Adrenal gland (tissue), 12 donors: ENCODE results near the gene CD34. TPM values are rescaled to one million over a fixed set of nuclear protein-coding genes. Genes with fewer than 3 reads are reported as not detected.

Source experiments
- DNase-seq, 7 donors: peaks; one replicate each; pipeline ENCODE4 v3.0.0-alpha.2; 2019 to 2020
- H3K27ac ChIP-seq, 5 donors: fragments of 200-600 bp; sonication (generic) in 4 of 5; 1 replicate in 3 of 5; 2 replicates in 2 of 5; pipeline versions ENCODE4 v1.5.1 to v1.8.0; 2016 to 2020; ENCODE audit warnings: mild to moderate bottlenecking in 1 of 5
- H3K27me3 ChIP-seq: fragments of 200-600 bp; 2 replicates; pipeline ENCODE4 v1.8.0; 2021
- H3K36me3 ChIP-seq, 2 donors: fragments of 200-600 bp; replicated peaks in 1 of 2; 1 replicate in 1 of 2; 2 replicates in 1 of 2; pipeline versions ENCODE4 v1.5.1 to v1.8.0; 2018 to 2022
- H3K4me1 ChIP-seq, 2 donors: fragments of 200-600 bp; replicated peaks in 1 of 2; 1 replicate in 1 of 2; 2 replicates in 1 of 2; pipeline versions ENCODE4 v1.5.1 to v1.8.0; 2018 to 2021
- H3K4me3 ChIP-seq, 4 donors: fragments of 200-600 bp; sonication (generic) in 3 of 4; one replicate each; pipeline ENCODE4 v1.5.1; 2016 to 2018
- H3K9me3 ChIP-seq, 3 donors: fragments of 200-600 bp; sonication (generic) in 1 of 3; replicated peaks in 1 of 3; 1 replicate in 2 of 3; 2 replicates in 1 of 3; pipeline versions ENCODE4 v1.5.1 to v1.8.0; 2016 to 2021
- CTCF ChIP-seq, 6 experiments: fragments of 450-650 bp in 4 of 6; fragments of 200-600 bp in 2 of 6; sonication (generic) in 1 of 6; IDR thresholded peaks; 1 replicate in 5 of 6; 2 replicates in 1 of 6; pipeline versions ENCODE4 v1.5.1 to v1.8.0; 2016 to 2021; ENCODE audit warnings: antibody characterized with exemption in 6 of 6, mild to moderate bottlenecking in 2 of 6, moderate library complexity in 1 of 6
- POLR2A ChIP-seq, 2 donors: fragments of 450-650 bp; IDR thresholded peaks; one replicate each; pipeline ENCODE4 v1.6.1; 2017; ENCODE audit warnings: antibody characterized with exemption in 2 of 2, mild to moderate bottlenecking in 2 of 2, moderate library complexity in 1 of 2
- WGBS, 4 donors: extraction: QIAGEN DNeasy Blood & Tissue Kit in 2 of 4; methylation state at CpG; one replicate each; pipeline versions ENCODE4 v1.1.5 to v1.1.7; 2013 to 2017; 5-methylcytosine and 5-hydroxymethylcytosine counted together
- intact Hi-C, 2 donors: fragments of 100-400 bp; cut with DNase I; formaldehyde crosslinking; loops; one replicate each; pipeline versions ENCODE4 v1.14.1 to v1.15.0; 2022 to 2023
- polyA plus RNA-seq, 3 donors: library from polyadenylated mRNA; stranded (reverse); fragments of 200-250 nt in 2 of 3; fragments of 350-450 nt in 1 of 3; fragmentation: Illumina TruSeq in 1 of 3; extraction: RNeasy Lipid Tissue Mini Kit (QIAGEN cat#74804) in 1 of 3; gene quantifications; one replicate each; pipeline ENCODE4 v1.2.3, GENCODE V29; 2013 to 2014
- total RNA-seq, 9 donors: library from RNA; depleted of rRNA in 4 of 9; stranded (reverse); fragments of >200 nt in 4 of 9; fragments of 120-200 nt in 1 of 9; fragmentation: NEBNext Ultra II Directional in 1 of 9; extraction: Animal tissue kit (Norgen Biotek cat#: 25700) in 1 of 9; gene quantifications; one replicate each; pipeline versions ENCODE4 v1.1.0 to v1.2.4, GENCODE V29; 2013 to 2023
- donor health status: healthy with polysubstance abuse.
- donor health status: Bipolar disorder and iron deficiency.
- donor health status: DM: yes; HTN: yes; CAD: no.
- donor health status: DM: no; HTN: no; CAD: no.
- donor health status: DM: no; HTN: no; CAD: no.
- donor health status: DM: yes; HTN: yes; CAD: no.

The CD34 gene
- total and polyA plus RNA-seq, 12 donors, result 9.0 to 48.6 (median 28.1) TPM

GRCh38 chr1:207952617-207953542, 42.0 kb upstream of the CD34 start:
- intact Hi-C loops, result no loop called here
- TF ChIP-seq CTCF (IDR thresholded peaks at IDR 0.05), result no peak
- no peak for TF ChIP-seq POLR2A (IDR thresholded peaks at IDR 0.05)
- H3K4me3 ChIP-seq, result no peak overlapping the region
- no peaks in the 10 kb centered on the region for H3K36me3 ChIP-seq
- 39 to 43% (median 41%) methylated on average over 4 of the region's 4 CpGs for WGBS, 4 donors
- H3K27me3 ChIP-seq, result no peaks in the 10 kb centered on the region
- H3K4me1 ChIP-seq, result no peaks in the 10 kb centered on the region
- DNase-seq, result no peak
- no peak overlapping the region for H3K27ac ChIP-seq
- no peaks in the 10 kb centered on the region for H3K9me3 ChIP-seq

GRCh38 chr1:207951652-207952051, 40.7 kb upstream of the CD34 start:
- Histone ChIP-seq H3K36me3 (no peaks in the 10 kb centered on the region), H3K4me1 (no peaks in the 10 kb centered on the region), H3K27ac (no peak overlapping the region), H3K9me3 (no peaks in the 10 kb centered on the region), H3K4me3 (no peak overlapping the region), H3K27me3 (no peaks in the 10 kb centered on the region)
- DNase-seq, result no peak
- TF ChIP-seq CTCF (IDR thresholded peaks at IDR 0.05) (no peak), POLR2A (IDR thresholded peaks at IDR 0.05) (no peak)
- intact Hi-C loops, result no loop called here
- 77 to 86% (median 81%) methylated on average over 3 of the region's 3 CpGs for WGBS, 4 donors

- no peak for TF ChIP-seq CTCF (IDR thresholded peaks at IDR 0.05)
- no peak for TF ChIP-seq POLR2A (IDR thresholded peaks at IDR 0.05)
- WGBS, 4 donors, result 50 to 88% (median 66%) methylated on average over 2 of the region's 2 CpGs
- H3K4me1 ChIP-seq, result no peaks in the 10 kb centered on the region
- no peaks in the 10 kb centered on the region for H3K9me3 ChIP-seq
- H3K4me3 ChIP-seq, result no peak overlapping the region
- no peak overlapping the region for H3K27ac ChIP-seq
- H3K36me3 ChIP-seq, result no peaks in the 10 kb centered on the region
- intact Hi-C loops, result no loop called here
- DNase-seq, result no peak
- H3K27me3 ChIP-seq, result no peaks in the 10 kb centered on the region
Measured at GRCh38 chr1:207950750-207951149, 39.8 kb upstream of the CD34 start.

GRCh38 chr1:207949571-207950195, 38.8 kb upstream of the CD34 start:
- 82 to 91% (median 86%) methylated on average over 3 of the region's 3 CpGs for WGBS, 4 donors
- intact Hi-C loops, result no loop called here
- H3K4me3 ChIP-seq, result no peak overlapping the region
- H3K27me3 ChIP-seq, result no peaks in the 10 kb centered on the region
- no peaks in the 10 kb centered on the region for H3K4me1 ChIP-seq
- no peak for DNase-seq
- no peaks in the 10 kb centered on the region for H3K36me3 ChIP-seq
- TF ChIP-seq POLR2A (IDR thresholded peaks at IDR 0.05), result no peak
- TF ChIP-seq CTCF (IDR thresholded peaks at IDR 0.05), result no peak
- no peak overlapping the region for H3K27ac ChIP-seq
- no peaks in the 10 kb centered on the region for H3K9me3 ChIP-seq
